Heart left ventricle (tissue), 13 donors: ENCODE data around the gene ZIC2.

Source experiments
- POLR2A ChIP-seq, 2 donors: fragments of 450-650 bp; IDR thresholded peaks; one replicate each; pipeline ENCODE4 v1.6.1; 2017; ENCODE audit warnings: antibody characterized with exemption in 2 of 2, mild to moderate bottlenecking in 2 of 2, moderate library complexity in 2 of 2
- TF ChIP-seq, protein P1 (sequence below), 12 donors: fragments of 200-600 bp; sonication (generic) in 4 of 12; IDR thresholded peaks; one replicate each; pipeline versions ENCODE4 v1.5.0 to v1.8.0; 2018 to 2022; ENCODE audit warnings: antibody characterized with exemption in 12 of 12, mild to moderate bottlenecking in 5 of 12
- donor health status: ischemic (EF 13 %, LVEDD 7.1; RV severe dilation, severe dysfunction).
- donor health status: DM: no; HTN: yes; CAD: no.
- donor health status: DM: no; HTN: no; CAD: no.
- donor health status: ischemic (EF 25% LVEDD 6.9; RV normal size, moderate dysfunction).
- donor health status: ischemic (EF 25% LVEDD 5.7; RV mildly dilated, moderate dysfunction).
- donor health status: ischemic (EF 35%, LVEDD 5.7; RV mildly dilated, moderate dysfunction).
- donor health status: nonischemic (EF 11% LVEDD 7.7; RV severe dilation, severe dysfunction).
- donor health status: DM: yes; HTN: yes; CAD: no.
- donor health status: PGD.
- donor health status: ischemic (EF 29% LVEDD 5.4; RV normal size, mild dysfunction).
- donor health status: nonischemic (EF 23%, LVEDD 6.1; RV moderate dilation, normal function).

DNA sequence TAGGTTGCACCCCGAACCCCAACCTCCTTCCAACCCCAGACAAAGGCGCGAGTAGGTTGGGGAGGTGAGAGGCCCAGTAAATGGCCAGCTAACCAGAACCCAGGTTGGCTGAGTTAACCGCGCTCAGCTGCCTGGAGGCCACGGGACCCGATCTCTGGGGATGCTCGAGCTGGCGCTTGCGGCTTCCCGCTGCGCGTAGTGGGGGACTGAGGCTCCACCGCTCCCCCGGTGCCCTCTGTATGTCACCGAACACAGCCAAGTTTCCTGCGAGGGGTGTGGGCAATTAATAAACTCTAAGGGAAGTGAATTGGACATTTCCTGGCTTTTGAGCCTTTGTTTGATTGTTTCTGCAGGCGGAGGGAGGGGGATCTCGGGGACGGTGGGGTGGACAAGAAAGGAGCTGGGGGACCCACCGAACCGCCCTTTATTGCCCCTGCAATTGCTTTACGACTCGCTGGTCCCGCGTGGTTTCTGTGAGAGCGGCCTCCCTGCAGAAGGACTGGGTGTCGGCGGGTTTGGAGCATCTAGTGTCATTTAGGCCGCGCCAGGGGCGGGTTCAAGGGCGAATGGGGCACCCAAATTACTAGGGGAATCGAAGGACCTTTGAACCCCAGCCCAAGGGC, 6.5 kb upstream of the ZIC2 start:
- no peak for TF ChIP-seq POLR2A (IDR thresholded peaks at IDR 0.05)
- TF ChIP-seq, protein P1, sequence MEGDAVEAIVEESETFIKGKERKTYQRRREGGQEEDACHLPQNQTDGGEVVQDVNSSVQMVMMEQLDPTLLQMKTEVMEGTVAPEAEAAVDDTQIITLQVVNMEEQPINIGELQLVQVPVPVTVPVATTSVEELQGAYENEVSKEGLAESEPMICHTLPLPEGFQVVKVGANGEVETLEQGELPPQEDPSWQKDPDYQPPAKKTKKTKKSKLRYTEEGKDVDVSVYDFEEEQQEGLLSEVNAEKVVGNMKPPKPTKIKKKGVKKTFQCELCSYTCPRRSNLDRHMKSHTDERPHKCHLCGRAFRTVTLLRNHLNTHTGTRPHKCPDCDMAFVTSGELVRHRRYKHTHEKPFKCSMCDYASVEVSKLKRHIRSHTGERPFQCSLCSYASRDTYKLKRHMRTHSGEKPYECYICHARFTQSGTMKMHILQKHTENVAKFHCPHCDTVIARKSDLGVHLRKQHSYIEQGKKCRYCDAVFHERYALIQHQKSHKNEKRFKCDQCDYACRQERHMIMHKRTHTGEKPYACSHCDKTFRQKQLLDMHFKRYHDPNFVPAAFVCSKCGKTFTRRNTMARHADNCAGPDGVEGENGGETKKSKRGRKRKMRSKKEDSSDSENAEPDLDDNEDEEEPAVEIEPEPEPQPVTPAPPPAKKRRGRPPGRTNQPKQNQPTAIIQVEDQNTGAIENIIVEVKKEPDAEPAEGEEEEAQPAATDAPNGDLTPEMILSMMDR (IDR thresholded peaks at IDR 0.05), result no peak
